GM12872 (cell line): ENCODE data around the gene KCNC1.

Experiments
- CTCF ChIP-seq: IDR thresholded peaks from 3 replicates; pipeline ENCODE4 v1.5.1; 2011; ENCODE audit warnings: low read depth, mild to moderate bottlenecking, low read length, moderate library complexity; ENCODE audit not compliant: insufficient read depth

Gene KCNC1

GRCh38 chr11:17768547-17768946 lies 34.0 kb downstream of the KCNC1 start:
- no peak for TF ChIP-seq CTCF

GRCh38 chr11:17769218-17769617 lies 34.6 kb downstream of the KCNC1 start:
- no peak for TF ChIP-seq CTCF

GRCh38 chr11:17770048-17770652 lies 35.6 kb downstream of the KCNC1 start:
- TF ChIP-seq CTCF: 0 out of 3 replicates have a peak, but pooled peaks have one; percentile 16

GRCh38 chr11:17770917-17771316 lies 36.3 kb downstream of the KCNC1 start:
- no peak for TF ChIP-seq CTCF

GRCh38 chr11:17771415-17771814 lies 36.8 kb downstream of the KCNC1 start:
- no peak for TF ChIP-seq CTCF

- TF ChIP-seq CTCF: no peak
Observed at GRCh38 chr11:17771841-17772401, 37.3 kb downstream of the KCNC1 start.

GRCh38 chr11:17772704-17773600 lies 38.4 kb downstream of the KCNC1 start:
- no peak for TF ChIP-seq CTCF
